Head of caudate nucleus (tissue), 42 donors: ENCODE results near the gene HLA-DRA.
A peak's percentile ranks its signal among the peaks of the same experiment; 100 is the strongest.
"Not testable (repeated sequence)": the region's sequence is repeated elsewhere in the genome, so short reads cannot be mapped to it uniquely, and the experiment has no call there.

Experiments used
- DNase-seq, 42 donors: peaks; one replicate each; pipeline versions ENCODE4 v3.0.0 to v3.0.0-alpha.2; 2020 to 2021; ENCODE audit warnings: mixed read lengths in 7 of 42
- intact Hi-C: fragments of 100-400 bp; cut with DNase I; formaldehyde crosslinking; loops from one replicate; pipeline ENCODE4 v1.15.0; 2022

The HLA-DRA gene

DNA sequence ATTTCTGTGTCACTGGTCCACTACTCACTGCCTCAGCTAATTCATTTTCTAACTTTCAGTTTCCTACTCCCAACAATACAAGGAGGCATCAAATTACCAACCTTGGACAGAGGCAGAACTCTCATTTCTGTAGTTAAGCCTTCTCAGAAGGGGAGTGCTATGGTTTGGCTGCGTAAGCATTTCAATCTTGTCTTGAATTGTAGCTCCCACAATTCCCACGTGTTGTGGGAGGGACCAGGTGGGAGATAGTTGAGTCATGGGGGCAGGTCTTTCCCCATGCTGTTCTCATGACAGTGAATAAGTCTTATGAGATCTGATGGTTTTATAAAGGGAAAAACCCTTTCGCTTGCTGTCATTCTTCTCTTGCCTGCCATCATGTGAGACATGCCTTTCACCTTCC, 22.9 kb downstream of the HLA-DRA start:
- intact Hi-C loops = no loop called here

DNA sequence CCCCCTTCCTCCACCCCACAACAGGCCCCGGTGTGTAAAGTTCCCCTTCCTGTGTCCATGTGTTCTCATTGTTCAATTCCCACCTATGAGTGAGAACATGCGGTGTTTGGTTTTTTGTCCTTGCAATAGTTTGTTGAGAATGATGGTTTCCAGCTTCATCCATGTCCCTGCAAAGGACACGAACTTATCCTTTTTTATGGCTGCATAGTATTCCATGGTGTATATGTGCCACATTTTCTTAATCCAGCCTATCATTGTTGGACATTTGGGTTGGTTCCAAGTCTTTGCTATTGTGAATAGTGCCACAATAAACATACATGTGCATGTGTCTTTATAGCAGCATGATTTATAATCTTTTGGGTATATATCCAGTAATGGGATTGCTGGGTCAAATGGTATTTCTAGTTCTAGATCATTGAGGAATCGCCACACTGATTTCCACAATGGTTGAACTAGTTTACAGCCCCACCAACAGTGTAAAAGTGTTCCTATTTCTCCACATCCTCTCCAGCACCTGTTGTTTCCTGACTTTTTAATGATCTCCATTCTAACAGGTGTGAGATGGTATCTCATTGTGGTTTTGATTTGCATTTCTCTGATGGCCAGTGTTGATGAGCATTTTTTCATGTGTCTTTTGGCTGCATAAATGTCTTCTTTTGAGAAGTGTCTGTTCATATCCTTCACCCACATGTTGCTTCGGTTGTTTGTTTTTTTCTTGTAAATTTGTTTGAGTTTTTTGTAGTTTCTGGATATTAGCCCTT, 28.2 kb downstream of the HLA-DRA start:
- intact Hi-C loops, DNase-seq: not testable (repeated sequence)

More for the DNA sequence above, 22.9 kb downstream of the HLA-DRA start:
- no peak for DNase-seq

DNA sequence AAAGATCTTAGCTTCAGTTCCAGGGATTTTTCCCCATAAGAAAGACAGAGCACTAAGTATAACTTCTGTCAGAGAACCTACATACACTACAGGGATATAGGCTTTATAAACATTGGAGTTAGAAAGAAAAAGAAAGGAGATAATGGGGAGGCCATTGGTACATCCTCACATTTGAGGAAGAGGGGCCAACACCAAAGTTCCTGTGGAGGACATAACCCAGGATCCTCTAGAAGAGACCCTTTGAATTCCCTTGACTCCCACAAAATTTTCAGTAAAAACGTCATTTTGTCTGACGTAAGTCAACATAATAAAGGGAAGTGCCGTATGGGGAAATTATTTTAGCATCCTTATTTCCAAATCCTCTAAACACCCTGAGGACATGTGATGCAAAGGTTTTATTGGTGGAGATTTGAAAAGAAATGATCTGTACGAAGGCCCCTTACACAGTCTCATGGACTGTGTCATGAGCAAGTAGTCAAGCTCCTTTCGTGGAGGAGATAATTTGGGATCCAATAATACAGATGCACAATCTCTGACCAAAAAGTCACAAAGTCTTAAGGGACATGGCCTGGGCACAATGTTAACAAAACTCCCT, 33.2 kb downstream of the HLA-DRA start:
- DNase-seq = no peak
- intact Hi-C loops = no loop called here

DNA sequence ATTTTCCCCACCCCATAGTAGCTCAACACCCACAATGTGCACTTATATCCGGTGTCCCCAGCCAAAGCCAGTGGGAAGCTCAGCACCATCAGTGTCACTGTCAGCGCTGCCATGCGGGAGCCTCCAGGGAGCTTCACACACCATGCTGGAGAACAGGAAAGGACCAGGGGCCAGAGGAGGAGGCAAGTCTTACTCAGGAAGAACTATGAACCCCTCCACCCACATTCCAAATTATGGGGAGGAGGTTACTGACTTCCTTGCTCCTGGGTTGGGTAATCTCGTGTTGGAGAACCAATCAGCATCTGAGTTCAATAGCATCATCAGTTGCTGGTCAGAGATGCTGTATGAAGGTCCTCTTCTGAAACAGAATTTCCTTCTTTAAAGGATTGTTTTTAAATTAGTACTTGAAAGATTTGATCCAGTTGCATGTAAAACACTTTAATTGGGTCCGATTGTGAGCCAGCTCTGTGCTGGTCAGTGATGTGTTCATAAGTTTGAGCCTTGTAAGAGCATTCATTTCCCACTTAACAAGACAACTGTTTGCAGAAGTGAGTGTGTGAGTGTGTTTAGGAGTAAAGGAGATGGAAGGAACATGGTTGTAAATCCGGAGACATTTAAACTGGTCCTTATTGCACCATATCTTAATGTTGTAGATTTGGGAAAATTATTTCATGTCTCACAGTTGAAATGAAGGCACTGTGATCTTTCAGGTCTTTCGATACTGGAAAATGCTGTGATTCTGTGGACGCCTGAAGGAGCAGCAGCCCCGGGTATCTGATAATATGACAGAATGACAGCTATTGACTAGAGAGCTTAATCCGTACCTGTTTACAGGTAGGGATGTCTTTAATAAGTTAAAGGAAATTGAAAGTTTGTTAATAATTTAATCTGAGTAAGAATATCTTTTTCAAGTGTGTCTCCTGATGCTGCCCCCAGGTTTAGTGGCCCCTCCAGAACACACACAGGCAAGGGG, 34.0 kb downstream of the HLA-DRA start:
- DNase-seq = peak in 5 of 42 donors; percentile 2 to 44 (median 12)
- intact Hi-C loops = not testable (repeated sequence)

DNA sequence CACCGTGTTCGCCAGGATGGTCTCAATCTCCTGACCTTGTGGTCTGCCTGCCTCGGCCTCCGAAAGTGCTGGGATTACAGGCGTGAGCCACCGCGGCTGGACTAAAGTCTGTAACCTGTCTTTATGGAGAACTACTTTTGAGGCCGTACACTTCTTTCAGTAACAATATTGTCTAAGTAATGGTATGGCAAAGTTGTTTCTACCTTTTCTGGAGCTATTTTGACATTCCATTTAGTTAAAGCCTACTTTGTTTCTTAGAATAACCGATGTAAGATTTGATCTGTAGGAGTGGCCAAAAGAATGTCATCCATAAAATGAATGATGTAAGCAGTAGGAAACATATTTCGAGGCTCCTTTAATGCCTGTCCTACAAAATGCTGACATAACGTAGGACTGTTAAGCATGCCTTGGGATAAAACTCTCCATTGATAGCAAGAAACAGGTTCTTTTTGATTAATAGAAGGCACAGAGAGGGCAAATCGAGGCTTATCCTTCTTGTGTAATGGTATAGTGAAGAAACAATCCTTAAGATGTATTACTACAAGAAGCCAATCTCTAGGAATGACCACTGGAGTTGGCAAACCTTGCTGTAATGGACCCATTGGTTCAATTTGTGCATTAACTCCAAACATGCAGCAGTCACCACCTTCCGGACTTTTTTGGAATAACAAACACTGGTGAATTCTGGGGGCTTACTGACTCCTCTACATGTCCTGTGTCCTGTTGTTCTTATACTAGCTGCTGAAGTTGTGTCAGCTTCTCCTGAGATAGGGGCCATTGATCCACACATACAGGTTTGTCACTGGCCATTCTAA, 35.9 kb downstream of the HLA-DRA start:
- DNase-seq = no peak
- intact Hi-C loops = no loop called here

DNA sequence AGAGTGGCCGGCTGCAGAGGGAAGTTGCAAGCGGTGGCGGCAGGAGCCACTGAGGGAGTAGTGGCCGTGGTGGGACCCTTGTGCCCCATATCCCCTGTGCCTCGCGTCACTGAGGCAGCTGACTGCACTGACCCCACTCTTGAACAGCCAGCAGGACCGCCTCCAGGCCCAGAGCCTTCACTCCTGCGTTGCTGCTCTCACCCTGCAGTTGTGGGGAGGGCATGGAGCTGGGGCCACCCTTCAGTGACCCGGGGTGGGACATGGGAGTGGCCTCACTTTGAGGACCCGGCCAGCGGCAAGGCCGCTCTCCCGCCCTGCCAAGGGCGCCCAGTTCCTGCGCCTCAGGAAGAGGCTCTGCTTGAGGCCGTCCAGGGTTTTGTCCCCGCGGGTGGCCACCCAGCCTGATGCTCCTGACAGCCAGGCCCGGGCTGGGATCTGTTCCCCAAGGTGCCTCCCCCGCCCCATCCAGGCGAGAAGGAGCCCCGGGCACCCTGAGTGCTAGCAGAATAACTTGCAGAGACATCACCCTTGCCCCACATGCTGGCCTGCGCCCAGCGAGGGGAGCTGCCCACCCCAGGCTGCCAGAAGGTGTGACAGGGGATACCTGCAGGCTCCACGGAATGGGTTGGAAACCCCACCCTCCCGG, 44.4 kb downstream of the HLA-DRA start:
- DNase-seq = no peak
- intact Hi-C loops = no loop called here

DNA sequence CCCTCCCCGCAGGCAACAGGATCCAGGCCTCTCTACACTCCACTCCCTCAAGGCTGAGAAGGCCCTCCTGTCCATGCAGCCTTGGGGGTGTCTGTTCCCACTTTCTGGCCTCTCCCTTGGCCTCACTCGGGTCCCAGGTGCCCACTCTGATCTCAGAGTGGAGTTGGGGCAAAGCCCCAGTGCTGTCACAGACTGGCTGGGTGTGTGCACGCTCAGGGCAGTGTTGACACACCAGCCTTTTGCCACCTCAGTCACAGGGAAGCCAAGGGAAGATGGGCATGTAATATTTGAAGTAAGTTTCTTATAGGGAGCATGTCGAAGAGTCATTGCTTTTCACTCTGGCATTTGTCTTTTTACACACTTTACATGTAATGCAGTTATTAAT, 44.9 kb downstream of the HLA-DRA start:
- intact Hi-C loops = no loop called here
- no peak for DNase-seq

DNA sequence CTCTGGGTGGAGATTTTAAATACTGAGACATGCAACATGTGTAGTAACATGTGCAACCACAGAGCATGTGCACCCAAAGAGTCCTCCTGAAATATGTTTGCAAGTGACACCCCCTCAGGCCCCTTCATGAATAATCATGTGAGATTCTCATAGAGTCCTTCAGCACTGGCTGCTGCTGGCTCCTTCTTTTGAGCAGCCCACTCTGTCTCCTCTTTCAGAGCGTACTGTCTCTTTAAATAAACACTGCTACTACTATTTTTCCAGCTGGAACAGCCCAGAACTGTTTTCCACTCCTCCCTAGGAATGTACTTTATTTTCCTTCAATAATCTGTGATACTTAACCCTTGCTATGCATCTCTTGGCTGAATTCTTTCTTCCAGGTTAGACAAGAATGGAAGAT, 48.4 kb downstream of the HLA-DRA start:
- intact Hi-C loops = no loop called here
- DNase-seq = no peak

DNA sequence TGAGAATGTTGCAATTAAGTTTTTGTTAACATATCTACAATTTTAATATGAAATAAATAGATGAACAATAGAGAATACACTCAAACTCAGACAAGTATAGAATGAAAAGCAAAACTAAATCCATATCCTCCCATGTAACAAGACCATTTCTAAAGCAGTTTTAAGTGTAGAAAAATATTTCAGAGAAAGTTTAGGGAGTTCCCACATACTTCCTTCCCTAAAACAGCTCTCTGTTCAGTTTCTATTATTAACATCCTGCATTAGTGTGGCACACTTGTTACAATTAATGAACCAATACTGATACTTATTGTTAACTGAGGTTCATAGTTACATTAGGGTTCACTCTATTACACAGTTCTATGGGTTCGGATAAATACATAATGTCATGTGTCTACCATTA, 52.0 kb downstream of the HLA-DRA start:
- DNase-seq = no peak
- intact Hi-C loops = no loop called here

DNA sequence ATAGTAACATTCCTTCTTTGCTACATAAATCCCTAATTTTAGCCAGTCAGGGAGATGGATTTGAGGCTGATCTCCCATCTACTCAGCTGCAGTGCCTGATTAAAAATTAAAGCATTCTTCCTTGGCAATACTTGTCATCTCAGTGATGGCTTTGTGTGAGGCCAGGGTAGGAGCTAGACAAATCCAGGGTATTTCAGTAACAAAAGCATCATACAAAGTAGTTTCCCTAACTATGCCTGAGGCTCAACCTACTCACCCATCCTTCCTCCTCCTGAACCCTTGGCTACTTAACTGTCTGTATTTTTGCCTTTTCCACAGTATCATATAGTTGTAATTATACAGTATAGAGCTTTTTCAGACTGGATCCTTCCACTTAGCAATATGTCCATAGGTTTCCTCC, 52.7 kb downstream of the HLA-DRA start:
- intact Hi-C loops = no loop called here
- DNase-seq = no peak
